HepG2 (cell line): ENCODE data around the gene ROBO2. TPM values are rescaled to one million over a fixed set of nuclear protein-coding genes. Genes with fewer than 3 reads are reported as not detected.

Experiments used
- ATAC-seq: fragments of 200-7000 bp; cut with Tn5 transposase; 3 replicates; pipeline ENCODE4 v1.9.1; 2020; ENCODE audit warnings: mild to moderate bottlenecking, moderate library complexity
- BruUV-seq: library from RNA; stranded (reverse); fragments of 400-500 nt; replicated peaks from 2 replicates; lab custom pipeline; 2021; lab: Mats Ljungman, UMichigan
- CTCF ChIA-PET: fragments of 300-600 bp; formaldehyde crosslinking; extraction: SDS; loops from one replicate; lab custom pipeline; 2021; ENCODE audit warnings: low total read pairs, inconsistent platforms, low intra/inter-chr PET ratio; lab: Yijun Ruan, JAX
- POLR2A ChIA-PET: fragments of 350-600 bp; sonication (Branson Sonifier 250); formaldehyde crosslinking; loops from one replicate; lab custom pipeline; 2020; ENCODE audit warnings: antibody characterized with exemption, inconsistent platforms; lab: Yijun Ruan, JAX
- DNase-seq: peaks from one replicate; pipeline ENCODE4 v3.0.0-alpha.2; 2015; ENCODE audit warnings: low spot score
- FAIRE-seq: peaks from 3 replicates; lab custom pipeline; 2011; peaks lifted over from hg19 to GRCh38; lab: Jason Lieb, UNC
- H2AFZ ChIP-seq: one replicate; pipeline ENCODE4 v1.6.1; 2011; ENCODE audit warnings: low read length, inconsistent platforms
- H3K27ac ChIP-seq: fragments of 300-600 bp; 3 replicates; pipeline ENCODE4 v1.8.0; 2011; ENCODE audit warnings: mixed run types, mild to moderate bottlenecking, mixed read lengths, low read length, inconsistent platforms; ENCODE audit not compliant: insufficient read depth; ENCODE audit errors: extremely low read length
- H3K27me3 ChIP-seq, 2 experiments: fragments of 200-600 bp in 1 of 2; 2 replicates in 1 of 2; 3 replicates in 1 of 2; pipeline versions ENCODE4 v1.6.0 to v1.8.0; 2011; ENCODE audit warnings: low read length in 2 of 2, mild to moderate bottlenecking in 2 of 2, moderate library complexity in 2 of 2, inconsistent platforms in 1 of 2; ENCODE audit not compliant: insufficient read depth in 2 of 2, control insufficient read depth in 1 of 2
- H3K36me3 ChIP-seq, 2 experiments: fragments of 200-600 bp in 1 of 2; replicated peaks in 1 of 2; 2 replicates in 1 of 2; 3 replicates in 1 of 2; pipeline versions ENCODE4 v1.5.1 to v1.8.0; 2011; ENCODE audit warnings: low read length in 2 of 2, inconsistent platforms in 1 of 2; ENCODE audit not compliant: insufficient read depth in 2 of 2, control insufficient read depth in 1 of 2
- H3K4me1 ChIP-seq: 2 replicates; pipeline ENCODE4 v1.5.1; 2012; ENCODE audit warnings: low read length, inconsistent platforms; ENCODE audit not compliant: insufficient read depth
- H3K4me2 ChIP-seq: 2 replicates; pipeline ENCODE4 v1.6.0; 2011; ENCODE audit warnings: low read depth, low read length, inconsistent platforms
- H3K4me3 ChIP-seq, 3 experiments: fragments of 200-600 bp in 1 of 3; sonication (generic), shearing (Covaris generic) in 1 of 3; replicated peaks in 1 of 3; 2 replicates each; pipeline ENCODE4 v1.5.1; 2011 to 2016; ENCODE audit warnings: low read length in 3 of 3, inconsistent platforms in 2 of 3, low read depth in 2 of 3, mild to moderate bottlenecking in 2 of 3, control low read depth in 1 of 3, mixed read lengths in 1 of 3; ENCODE audit not compliant: insufficient read depth in 1 of 3
- H3K79me2 ChIP-seq: one replicate; pipeline ENCODE4 v1.6.1; 2011; ENCODE audit warnings: low read length, inconsistent platforms; ENCODE audit not compliant: insufficient read depth
- H3K9ac ChIP-seq: 2 replicates; pipeline ENCODE4 v1.6.0; 2011; ENCODE audit warnings: mild to moderate bottlenecking, low read depth, low read length, inconsistent platforms; ENCODE audit not compliant: insufficient read depth
- H3K9me3 ChIP-seq: 2 replicates; pipeline ENCODE4 v1.5.1; 2012; ENCODE audit warnings: mild to moderate bottlenecking, low read length
- H4K20me1 ChIP-seq: 2 replicates; pipeline ENCODE4 v1.6.0; 2011; ENCODE audit warnings: inconsistent platforms, mild to moderate bottlenecking, low read length, moderate library complexity; ENCODE audit not compliant: insufficient read depth
- DR1 ChIP-seq: sonication (generic); formaldehyde crosslinking; IDR thresholded peaks from 2 replicates; pipeline ENCODE4 v1.8.0; 2021; ENCODE audit warnings: mild to moderate bottlenecking, missing genetic modification reagents, inconsistent platforms
- FOXM1 ChIP-seq: sonication (generic); formaldehyde crosslinking; IDR thresholded peaks from 2 replicates; pipeline ENCODE4 v1.5.0; 2020; ENCODE audit warnings: missing genetic modification reagents
- GATAD2A ChIP-seq: IDR thresholded peaks from 2 replicates; pipeline ENCODE4 v1.6.1; 2016
- HOXD1 ChIP-seq: sonication (generic); formaldehyde crosslinking; IDR thresholded peaks from 2 replicates; pipeline ENCODE4 v1.5.0; 2020; ENCODE audit warnings: missing genetic modification reagents
- MATR3 ChIP-seq: sonication (generic); formaldehyde crosslinking; IDR thresholded peaks from 2 replicates; pipeline ENCODE4 v1.4.0; 2020; ENCODE audit warnings: missing genetic modification reagents
- MLLT10 ChIP-seq: sonication (generic); formaldehyde crosslinking; IDR thresholded peaks from 2 replicates; pipeline ENCODE4 v1.4.0; 2020; ENCODE audit warnings: missing genetic modification reagents
- RFX5 ChIP-seq: IDR thresholded peaks from 2 replicates; pipeline ENCODE4 v1.6.1; 2011; ENCODE audit warnings: low read depth, low read length, improper control_type of control experiment
- TEF ChIP-seq: sonication (generic); formaldehyde crosslinking; IDR thresholded peaks from 2 replicates; pipeline ENCODE4 v1.5.0; 2020; ENCODE audit warnings: missing genetic modification reagents
- ZFX ChIP-seq: sonication (generic); formaldehyde crosslinking; IDR thresholded peaks from 2 replicates; pipeline ENCODE4 v1.4.0; 2020; ENCODE audit warnings: mild to moderate bottlenecking, low read depth, missing genetic modification reagents, moderate library complexity
- ZNF720 ChIP-seq: sonication (generic); formaldehyde crosslinking; IDR thresholded peaks from 2 replicates; pipeline ENCODE4 v1.4.0; 2020; ENCODE audit warnings: missing genetic modification reagents
- ZSCAN30 ChIP-seq: sonication (generic); formaldehyde crosslinking; IDR thresholded peaks from 2 replicates; pipeline ENCODE4 v1.5.0; 2020; ENCODE audit warnings: mild to moderate bottlenecking, missing genetic modification reagents
- ZSCAN31 ChIP-seq: sonication (generic); formaldehyde crosslinking; IDR thresholded peaks from 2 replicates; pipeline ENCODE4 v1.5.0; 2020; ENCODE audit warnings: low read depth, mild to moderate bottlenecking, missing genetic modification reagents
- WGBS: methylation state at CpG from one replicate; pipeline ENCODE4 v1.1.6; 2017; ENCODE audit warnings: low lambda C conversion rate; 5-methylcytosine and 5-hydroxymethylcytosine counted together
- in situ Hi-C: cut with HindIII; loops from 2 replicates; pipeline ENCODE4 v1.10.0; 2017; ENCODE audit warnings: low pct_unique_long_range_greater_than_20kb; ENCODE audit not compliant: extremely low pct_ligation_motif_present
- intact Hi-C: fragments of 100-400 bp; cut with micrococcal nuclease; formaldehyde crosslinking; loops from one replicate; pipeline ENCODE4 v1.10.0; 2022; ENCODE audit not compliant: unreplicated experiment
- polyA plus RNA-seq, 8 experiments: library from polyadenylated mRNA; depleted of rRNA in 3 of 8; stranded (reverse) in 7 of 8; unstranded in 1 of 8; fragments of >200 nt; fragmentation: Illumina TruSeq in 4 of 8; extraction: Trizol in 4 of 8; gene quantifications; 2 replicates each; pipeline versions ENCODE4 v1.2.1 to v1.2.3, GENCODE V29; 2011 to 2016; ENCODE audit warnings: low read depth in 4 of 8, missing spikeins in 1 of 8, mixed read lengths in 1 of 8; ENCODE audit not compliant: insufficient read depth in 1 of 8
- total RNA-seq, 5 experiments: library from RNA; depleted of rRNA; stranded (reverse); fragments of >200 nt; fragmentation: Illumina TruSeq; extraction: Trizol; gene quantifications; 2 replicates each; pipeline ENCODE4 v1.2.3, GENCODE V29; 2016; ENCODE audit warnings: low read depth in 1 of 5

Gene ROBO2
- total and polyA plus RNA-seq, 2 of the 13 experiments (the other 11 are each of a cell fraction or from before 2014, with no cell fraction given), result not detected

DNA sequence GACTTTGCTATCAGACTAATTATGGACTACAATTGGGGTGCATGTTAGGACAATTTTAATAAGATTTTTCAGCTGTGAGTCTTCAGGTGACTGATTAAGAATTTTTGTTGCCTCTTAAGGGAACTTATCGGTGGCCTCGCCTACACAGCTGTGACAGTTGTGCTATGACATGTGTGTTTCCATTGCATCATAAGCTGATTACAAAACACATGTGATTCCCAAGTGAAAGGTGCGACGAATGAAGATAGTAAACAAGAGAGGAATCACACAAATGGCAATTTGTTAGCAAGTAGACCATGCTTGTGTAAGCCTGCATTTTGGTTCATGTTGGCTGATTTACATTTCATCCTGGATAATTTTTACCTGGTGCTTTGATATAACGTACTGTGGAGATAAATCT, 8.3 kb downstream of the ROBO2 start:
- no peak overlapping the region for H3K27ac ChIP-seq
- 35% methylated on average over 5 of the region's 5 CpGs for WGBS
- ChIA-PET POLR2A (no interaction called here), CTCF (no interaction called here)
- no peak overlapping the region for H2AFZ ChIP-seq
- H3K36me3 ChIP-seq, result no peaks in the 10 kb centered on the region
- no peak overlapping the region for H3K4me2 ChIP-seq
- H3K79me2 ChIP-seq, result no peaks in the 10 kb centered on the region
- H4K20me1 ChIP-seq, result no peaks in the 10 kb centered on the region
- no TSS peak for BruUV-seq
- in situ Hi-C loops, result loop anchor here (25.0 kb wide), 1 partner anchor 1589 kb away; no protein-coding TSS in a partner anchor
- H3K27me3 ChIP-seq, result no peaks in the 10 kb centered on the region
- DNase-seq, result no peak
- FAIRE-seq, result no peak
- H3K9me3 ChIP-seq, result no peaks in the 10 kb centered on the region
- H3K9ac ChIP-seq, result no peak overlapping the region
- intact Hi-C loops, result no loop called here
- H3K4me1 ChIP-seq, result no peaks in the 10 kb centered on the region
- ATAC-seq, result no peak
- H3K4me3 ChIP-seq, result no peak overlapping the region
- TF ChIP-seq ZSCAN31 (no peak), MATR3 (CRISPR knock-in tag) (no peak), ZNF720 (CRISPR knock-in tag) (no peak), ZFX (CRISPR knock-in tag) (no peak), FOXM1 (CRISPR knock-in tag) (no peak), DR1 (CRISPR knock-in tag) (no peak), ZSCAN30 (CRISPR knock-in tag) (no peak), GATAD2A (no peak), TEF (CRISPR knock-in tag) (no peak), HOXD1 (CRISPR knock-in tag) (no peak), MLLT10 (no peak), RFX5 (no peak)
